Measurements from ENCODE around the gene AGBL3.

Gene AGBL3

GRCh38 chr7:134946260-134946659 lies 40.0 kb upstream of the AGBL3 start:
- no peak for DNase-seq
- intact Hi-C loops (cut with DNase I; ENCODE audit: low total_unique reads) = no loop called here
- H3K4me1 ChIP-seq = peaks cover 0 to 38% (median under 1%) of the 10 kb centered on the region in 4 donors
- H3K36me3 ChIP-seq = peaks cover 56 to 69% (median 57%) of the 10 kb centered on the region in 3 donors
- peak overlapping the region; percentile 34 to 80 for H3K27ac ChIP-seq
- H3K27me3 ChIP-seq = no peaks in the 10 kb centered on the region
- no peak overlapping the region for H3K4me3 ChIP-seq
- TF ChIP-seq CTCF (IDR thresholded peaks at IDR 0.05) = no peak
- H3K9me3 ChIP-seq = no peaks in the 10 kb centered on the region

GRCh38 chr7:134947329-134947728 lies 39.0 kb upstream of the AGBL3 start:
- Histone ChIP-seq H3K4me1 (peaks cover 0 to 27% (median 0%) of the 10 kb centered on the region in 4 donors), H3K27me3 (no peaks in the 10 kb centered on the region), H3K36me3 (peaks cover 65 to 79% (median 67%) of the 10 kb centered on the region in 3 donors), H3K4me3 (no peak overlapping the region), H3K27ac (peak overlapping the region; percentile 38 to 80), H3K9me3 (no peaks in the 10 kb centered on the region)
- peak in 1 of 2 donors; percentile 58 for DNase-seq
- TF ChIP-seq CTCF (IDR thresholded peaks at IDR 0.05) = no peak
- intact Hi-C loops (cut with DNase I; ENCODE audit: low total_unique reads) = no loop called here

GRCh38 chr7:134947831-134948230 lies 38.5 kb upstream of the AGBL3 start:
- H3K9me3 ChIP-seq = no peaks in the 10 kb centered on the region
- no peak for DNase-seq
- TF ChIP-seq CTCF (IDR thresholded peaks at IDR 0.05) = no peak
- H3K4me1 ChIP-seq = peaks cover 0 to 22% (median 0%) of the 10 kb centered on the region in 4 donors
- no peak overlapping the region for H3K4me3 ChIP-seq
- intact Hi-C loops (cut with DNase I; ENCODE audit: low total_unique reads) = no loop called here
- no peaks in the 10 kb centered on the region for H3K27me3 ChIP-seq
- peak overlapping the region; percentile 38 to 80 for H3K27ac ChIP-seq
- peaks cover 69 to 84% (median 70%) of the 10 kb centered on the region in 3 donors for H3K36me3 ChIP-seq

- peaks cover 0 to 18% (median 1%) of the 10 kb centered on the region in 4 donors for H3K4me1 ChIP-seq
- no peak for DNase-seq
- H3K36me3 ChIP-seq = peaks cover 68 to 88% (median 74%) of the 10 kb centered on the region in 3 donors
- H3K9me3 ChIP-seq = no peaks in the 10 kb centered on the region
- no peaks in the 10 kb centered on the region for H3K27me3 ChIP-seq
- TF ChIP-seq CTCF (IDR thresholded peaks at IDR 0.05) = no peak
- intact Hi-C loops (cut with DNase I; ENCODE audit: low total_unique reads) = no loop called here
- peak overlapping the region; percentile 24 to 46 for H3K27ac ChIP-seq
- H3K4me3 ChIP-seq = no peak overlapping the region
Observed at GRCh38 chr7:134948246-134948645, 38.1 kb upstream of the AGBL3 start.

GRCh38 chr7:134948736-134949135 lies 37.6 kb upstream of the AGBL3 start:
- intact Hi-C loops (cut with DNase I; ENCODE audit: low total_unique reads) = no loop called here
- Histone ChIP-seq H3K27me3 (no peaks in the 10 kb centered on the region), H3K4me1 (peaks cover 0 to 17% (median 1%) of the 10 kb centered on the region in 4 donors), H3K27ac (peak overlapping the region; percentile 24 to 46), H3K36me3 (peaks cover 68 to 93% (median 75%) of the 10 kb centered on the region in 3 donors), H3K4me3 (no peak overlapping the region), H3K9me3 (no peaks in the 10 kb centered on the region)
- no peak for TF ChIP-seq CTCF (IDR thresholded peaks at IDR 0.05)
- DNase-seq = no peak

GRCh38 chr7:134949171-134949570 lies 37.1 kb upstream of the AGBL3 start:
- H3K4me3 ChIP-seq = no peak overlapping the region
- peaks cover 68 to 94% (median 75%) of the 10 kb centered on the region in 3 donors for H3K36me3 ChIP-seq
- TF ChIP-seq CTCF (IDR thresholded peaks at IDR 0.05) = no peak
- peak overlapping the region; percentile 24 to 46 for H3K27ac ChIP-seq
- no peaks in the 10 kb centered on the region for H3K27me3 ChIP-seq
- peaks cover 0 to 17% (median 1%) of the 10 kb centered on the region in 4 donors for H3K4me1 ChIP-seq
- H3K9me3 ChIP-seq = no peaks in the 10 kb centered on the region
- intact Hi-C loops (cut with DNase I; ENCODE audit: low total_unique reads) = no loop called here
- DNase-seq = no peak
